CD14-positive monocyte (primary cell): Measurements from ENCODE around the gene KIAA1191. TPM values are rescaled to one million over a fixed set of nuclear protein-coding genes. Genes with fewer than 3 reads are reported as not detected.

ENCODE experiments used
- DNase-seq, 3 donors: peaks; one replicate each; pipeline ENCODE4 v3.0.0-alpha.2; 2011 to 2022
- H2AFZ ChIP-seq: 2 replicates; pipeline ENCODE4 v1.6.0; 2012; ENCODE audit warnings: mild to moderate bottlenecking, low read depth, low read length, inconsistent platforms; ENCODE audit not compliant: insufficient read depth, poor library complexity, severe bottlenecking
- H3K27ac ChIP-seq, 2 donors: 1 replicate in 1 of 2; 2 replicates in 1 of 2; pipeline ENCODE4 v1.5.1; 2012 to 2013; ENCODE audit warnings: low read length in 2 of 2, control low read depth in 1 of 2, inconsistent platforms in 1 of 2, low read depth in 1 of 2, mild to moderate bottlenecking in 1 of 2
- H3K27me3 ChIP-seq, 2 donors: one replicate each; pipeline versions ENCODE4 v1.6.0 to v1.6.1; 2011 to 2013; ENCODE audit warnings: low read length in 2 of 2; ENCODE audit not compliant: control insufficient read depth in 2 of 2, insufficient read depth in 2 of 2
- H3K36me3 ChIP-seq, 2 donors: replicated peaks in 1 of 2; 1 replicate in 1 of 2; 2 replicates in 1 of 2; pipeline versions ENCODE4 v1.5.1 to v1.6.1; 2012 to 2013; ENCODE audit warnings: low read length in 2 of 2, control low read depth in 1 of 2, inconsistent platforms in 1 of 2, mild to moderate bottlenecking in 1 of 2; ENCODE audit not compliant: insufficient read depth in 2 of 2, control insufficient read depth in 1 of 2
- H3K4me1 ChIP-seq, 2 donors: 1 replicate in 1 of 2; 2 replicates in 1 of 2; pipeline versions ENCODE4 v1.5.1 to v1.6.1; 2012 to 2013; ENCODE audit warnings: low read length in 2 of 2, control low read depth in 1 of 2, inconsistent platforms in 1 of 2, mild to moderate bottlenecking in 1 of 2, moderate library complexity in 1 of 2; ENCODE audit not compliant: insufficient read depth in 2 of 2, control insufficient read depth in 1 of 2
- H3K4me2 ChIP-seq: replicated peaks from 2 replicates; pipeline ENCODE3; 2012; ENCODE audit warnings: low read length, moderate library complexity, mild to moderate bottlenecking; ENCODE audit not compliant: poor library complexity, severe bottlenecking; ENCODE audit errors: extremely low read depth
- H3K4me3 ChIP-seq, 3 experiments: fragments of 200-600 bp in 1 of 3; sonication (generic) in 1 of 3; replicated peaks in 1 of 3; 1 replicate in 2 of 3; 2 replicates in 1 of 3; pipeline ENCODE4 v1.5.1; 2011 to 2013; ENCODE audit warnings: low read length in 3 of 3, mild to moderate bottlenecking in 3 of 3, control low read depth in 2 of 3, low read depth in 2 of 3, inconsistent platforms in 1 of 3, moderate library complexity in 1 of 3
- H3K79me2 ChIP-seq: 2 replicates; pipeline ENCODE4 v1.6.0; 2012; ENCODE audit warnings: mild to moderate bottlenecking, control low read depth, inconsistent platforms, low read length, moderate library complexity; ENCODE audit not compliant: insufficient read depth
- H3K9ac ChIP-seq: 2 replicates; pipeline ENCODE4 v1.6.0; 2017; ENCODE audit warnings: low read length, mild to moderate bottlenecking; ENCODE audit not compliant: insufficient read depth, poor library complexity, severe bottlenecking
- H3K9me3 ChIP-seq, 2 donors: replicated peaks in 1 of 2; 1 replicate in 1 of 2; 2 replicates in 1 of 2; pipeline versions ENCODE4 v1.5.1 to v1.6.1; 2012 to 2013; ENCODE audit warnings: low read length in 2 of 2, control low read depth in 1 of 2; ENCODE audit not compliant: control insufficient read depth in 1 of 2, insufficient read depth in 1 of 2
- H4K20me1 ChIP-seq: 2 replicates; pipeline ENCODE4 v1.6.0; 2012; ENCODE audit warnings: mild to moderate bottlenecking, low read length, control low read depth, moderate library complexity; ENCODE audit not compliant: insufficient read depth
- H3K27ac Mint-ChIP-seq, 7 donors: one replicate each; pipeline ENCODE4 v1.8.0; 2020; ENCODE audit warnings: mild to moderate bottlenecking in 7 of 7, mixed read lengths in 7 of 7, moderate library complexity in 6 of 7, inconsistent platforms in 2 of 7
- H3K27me3 Mint-ChIP-seq, 3 donors: one replicate each; pipeline ENCODE4 v1.8.0; 2021 to 2022; ENCODE audit warnings: low read depth in 3 of 3, mild to moderate bottlenecking in 3 of 3, mixed read lengths in 3 of 3, moderate library complexity in 3 of 3, inconsistent platforms in 1 of 3
- H3K36me3 Mint-ChIP-seq, 2 donors: one replicate each; pipeline ENCODE4 v1.8.0; 2020; ENCODE audit warnings: mixed read lengths in 2 of 2, inconsistent platforms in 1 of 2, mild to moderate bottlenecking in 1 of 2
- H3K4me1 Mint-ChIP-seq: one replicate; pipeline ENCODE4 v1.8.0; 2020; ENCODE audit warnings: mild to moderate bottlenecking, mixed read lengths
- H3K4me3 Mint-ChIP-seq, 2 donors: one replicate each; pipeline ENCODE4 v1.8.0; 2020; ENCODE audit warnings: mild to moderate bottlenecking in 2 of 2, mixed read lengths in 2 of 2, moderate library complexity in 1 of 2
- H3K9me3 Mint-ChIP-seq, 7 donors: one replicate each; pipeline ENCODE4 v1.8.0; 2020 to 2022; ENCODE audit warnings: mixed read lengths in 7 of 7, mild to moderate bottlenecking in 6 of 7, moderate library complexity in 6 of 7, inconsistent platforms in 2 of 7
- CTCF ChIP-seq: fragments of 200-600 bp; IDR thresholded peaks from one replicate; pipeline ENCODE4 v1.8.0; 2022; ENCODE audit warnings: antibody characterized with exemption, mild to moderate bottlenecking
- WGBS: methylation state at CpG from one replicate; pipeline ENCODE4 v1.1.5; 2013; ENCODE audit warnings: missing lambda C conversion rate; ENCODE audit not compliant: insufficient coverage; 5-methylcytosine and 5-hydroxymethylcytosine counted together
- intact Hi-C, 2 donors: fragments of 100-400 bp; cut with micrococcal nuclease; formaldehyde crosslinking; loops; one replicate each; pipeline versions ENCODE4 v1.15.0 to v1.15.1; 2023
- polyA plus RNA-seq, 3 donors: library from polyadenylated mRNA; depleted of rRNA in 1 of 3; unstranded in 2 of 3; stranded (reverse) in 1 of 3; fragments of 300-500 nt in 2 of 3; fragments of >200 nt in 1 of 3; fragmentation: Illumina TruSeq in 2 of 3; gene quantifications; 1 replicate in 2 of 3; 2 replicates in 1 of 3; pipeline ENCODE4 v1.2.3, GENCODE V29; 2012 to 2021

The KIAA1191 gene
- polyA plus RNA-seq, 3 donors, result 32.3 to 36.4 (median 32.5) TPM

GRCh38 chr5:176394096-176394495 is 32.5 kb upstream of the KIAA1191 start:
- Histone ChIP-seq H4K20me1 (no peaks in the 10 kb centered on the region), H2AFZ (no peak overlapping the region), H3K27me3 (no peaks in the 10 kb centered on the region), H3K36me3 (peaks cover 21 to 74% of the 10 kb centered on the region in 2 donors), H3K4me2 (no peak overlapping the region), H3K9ac (no peak overlapping the region), H3K27ac (no peak overlapping the region), H3K4me3 (no peak overlapping the region), H3K9me3 (no peaks in the 10 kb centered on the region), H3K4me1 (peaks cover 24 to 26% of the 10 kb centered on the region in 2 donors), H3K79me2 (peaks cover 14% of the 10 kb centered on the region)
- Mint-ChIP-seq H3K27ac (no peak overlapping the region), H3K9me3 (no peaks in the 10 kb centered on the region), H3K36me3 (peaks cover 40 to 75% of the 10 kb centered on the region in 2 donors), H3K4me3 (no peak overlapping the region), H3K4me1 (peaks cover 24% of the 10 kb centered on the region), H3K27me3 (peaks cover 0 to 4% (median 1%) of the 10 kb centered on the region in 3 donors)
- DNase-seq, result no peak
- no peak for TF ChIP-seq CTCF
- 96% methylated on average over 7 of the region's 9 CpGs for WGBS
- intact Hi-C loops, result no loop called here

GRCh38 chr5:176392526-176392925 is 31.0 kb upstream of the KIAA1191 start:
- no peak overlapping the region for H3K4me3 Mint-ChIP-seq
- peak overlapping the region; percentile 27 to 69 for H3K27ac ChIP-seq
- peaks cover 20 to 65% of the 10 kb centered on the region in 2 donors for H3K36me3 ChIP-seq
- H3K9ac ChIP-seq, result no peak overlapping the region
- no peak overlapping the region for H3K4me3 ChIP-seq
- H3K4me2 ChIP-seq, result no peak overlapping the region
- no peak for DNase-seq
- intact Hi-C loops, result no loop called here
- no peaks in the 10 kb centered on the region for H3K9me3 Mint-ChIP-seq
- H2AFZ ChIP-seq, result no peak overlapping the region
- H3K4me1 ChIP-seq, result peaks cover 30 to 35% of the 10 kb centered on the region in 2 donors
- peaks cover 22% of the 10 kb centered on the region for H3K79me2 ChIP-seq
- H4K20me1 ChIP-seq, result no peaks in the 10 kb centered on the region
- peaks cover 31 to 63% of the 10 kb centered on the region in 2 donors for H3K36me3 Mint-ChIP-seq
- no peaks in the 10 kb centered on the region for H3K9me3 ChIP-seq
- H3K4me1 Mint-ChIP-seq, result peaks cover 30% of the 10 kb centered on the region
- no peaks in the 10 kb centered on the region for H3K27me3 ChIP-seq
- peak overlapping the region in 4 of 7 donors; percentile 55 to 73 (median 66) for H3K27ac Mint-ChIP-seq
- H3K27me3 Mint-ChIP-seq, result peaks cover 0 to 4% (median 1%) of the 10 kb centered on the region in 3 donors
- TF ChIP-seq CTCF, result no peak
- 96% methylated on average over 8 of the region's 11 CpGs for WGBS
